ENCODE measurements around the gene MAP2K2.
"Not testable (repeated sequence)": the region's sequence is repeated elsewhere in the genome, so short reads cannot be mapped to it uniquely, and the experiment has no call there.

DNA sequence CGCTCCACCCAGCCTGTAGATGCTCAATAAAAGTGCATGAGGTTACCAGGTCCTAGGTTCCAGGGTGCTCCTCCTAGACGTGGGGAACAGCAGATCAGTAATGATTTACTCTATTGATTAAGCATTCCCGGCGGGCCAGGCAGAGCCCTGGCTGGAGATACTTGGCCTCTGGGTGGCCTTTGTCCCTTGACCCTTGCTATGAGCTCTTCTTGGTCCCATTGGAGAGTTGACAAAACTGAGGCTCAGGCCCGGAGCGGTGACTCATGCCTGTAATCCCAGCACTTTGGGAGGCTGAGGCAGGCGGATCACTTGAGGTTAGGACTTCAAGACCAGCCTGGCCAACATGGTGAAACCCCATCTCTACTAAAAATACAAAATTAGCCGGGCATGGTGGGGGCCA is 34.0 kb upstream of the MAP2K2 start:
- TF ChIP-seq POLR2A (IDR thresholded peaks at IDR 0.05), result not testable (repeated sequence)
- TF ChIP-seq, protein P1, sequence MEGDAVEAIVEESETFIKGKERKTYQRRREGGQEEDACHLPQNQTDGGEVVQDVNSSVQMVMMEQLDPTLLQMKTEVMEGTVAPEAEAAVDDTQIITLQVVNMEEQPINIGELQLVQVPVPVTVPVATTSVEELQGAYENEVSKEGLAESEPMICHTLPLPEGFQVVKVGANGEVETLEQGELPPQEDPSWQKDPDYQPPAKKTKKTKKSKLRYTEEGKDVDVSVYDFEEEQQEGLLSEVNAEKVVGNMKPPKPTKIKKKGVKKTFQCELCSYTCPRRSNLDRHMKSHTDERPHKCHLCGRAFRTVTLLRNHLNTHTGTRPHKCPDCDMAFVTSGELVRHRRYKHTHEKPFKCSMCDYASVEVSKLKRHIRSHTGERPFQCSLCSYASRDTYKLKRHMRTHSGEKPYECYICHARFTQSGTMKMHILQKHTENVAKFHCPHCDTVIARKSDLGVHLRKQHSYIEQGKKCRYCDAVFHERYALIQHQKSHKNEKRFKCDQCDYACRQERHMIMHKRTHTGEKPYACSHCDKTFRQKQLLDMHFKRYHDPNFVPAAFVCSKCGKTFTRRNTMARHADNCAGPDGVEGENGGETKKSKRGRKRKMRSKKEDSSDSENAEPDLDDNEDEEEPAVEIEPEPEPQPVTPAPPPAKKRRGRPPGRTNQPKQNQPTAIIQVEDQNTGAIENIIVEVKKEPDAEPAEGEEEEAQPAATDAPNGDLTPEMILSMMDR (IDR thresholded peaks at IDR 0.05 in 4 of 5, conservative IDR thresholded peaks at IDR 0.05 in 1 of 5), result not testable (repeated sequence)
